Skeletal muscle satellite cell (primary cell): ENCODE data around the gene MAP3K5.

ENCODE experiments used
- H3K27me3 ChIP-seq: 2 replicates; pipeline ENCODE4 v1.7.0; 2013; ENCODE audit warnings: low read length; ENCODE audit not compliant: control insufficient read depth, insufficient read depth
- H3K36me3 ChIP-seq: 2 replicates; pipeline ENCODE4 v1.7.0; 2013; ENCODE audit warnings: mild to moderate bottlenecking, control low read depth, low read length; ENCODE audit not compliant: insufficient read depth
- H3K4me1 ChIP-seq: 2 replicates; pipeline ENCODE4 v1.7.0; 2013; ENCODE audit warnings: low read length; ENCODE audit not compliant: control insufficient read depth, insufficient read depth
- H3K4me2 ChIP-seq: 2 replicates; pipeline ENCODE4 v1.7.0; 2013; ENCODE audit warnings: mild to moderate bottlenecking, low read length
- H3K4me3 ChIP-seq: 2 replicates; pipeline ENCODE4 v1.7.0; 2013; ENCODE audit warnings: low read length
- H3K9ac ChIP-seq: 2 replicates; pipeline ENCODE4 v1.7.0; 2013; ENCODE audit warnings: mild to moderate bottlenecking, low read depth, low read length, moderate library complexity
- H3K9me3 ChIP-seq: replicated peaks from 2 replicates; pipeline ENCODE4 v1.7.0; 2013; ENCODE audit warnings: mild to moderate bottlenecking, control low read depth, low read length

MAP3K5 gene

DNA sequence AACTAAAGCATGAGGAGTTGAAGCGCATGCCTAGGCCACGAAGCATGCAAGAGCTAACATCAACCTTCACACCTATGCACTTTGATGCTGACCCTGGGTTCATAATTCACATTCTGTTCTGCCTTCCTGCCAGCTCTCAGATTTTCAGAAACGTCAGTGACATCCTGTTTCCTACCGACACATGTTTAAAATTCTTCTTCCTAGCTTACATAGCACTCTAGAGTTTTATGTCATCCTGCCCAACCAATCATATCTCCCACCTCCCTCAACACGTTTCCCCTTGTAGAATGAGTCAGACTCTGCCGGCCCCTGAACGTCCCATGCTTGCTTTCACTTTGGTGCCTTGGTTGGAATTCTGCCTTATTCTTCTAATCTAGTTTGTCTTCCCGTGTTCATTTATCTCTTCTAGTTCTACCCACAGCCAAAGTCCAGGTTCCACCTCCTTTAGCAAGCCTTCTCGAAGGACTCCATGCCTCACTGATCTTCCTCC lies 144.9 kb downstream of the MAP3K5 start:
- peaks cover 35% of the 10 kb centered on the region for H3K4me1 ChIP-seq
- H3K4me2 ChIP-seq = peak overlapping the region; percentile 78
- H3K9me3 ChIP-seq = no peaks in the 10 kb centered on the region
- H3K9ac ChIP-seq = peak overlapping the region; percentile 50
- peak overlapping the region; percentile 62 for H3K4me3 ChIP-seq
- no peaks in the 10 kb centered on the region for H3K27me3 ChIP-seq
- H3K36me3 ChIP-seq = peaks cover 7% of the 10 kb centered on the region

- H3K27me3 ChIP-seq = no peaks in the 10 kb centered on the region
- peaks cover 35% of the 10 kb centered on the region for H3K4me1 ChIP-seq
- no peak overlapping the region for H3K4me3 ChIP-seq
- H3K4me2 ChIP-seq = peak overlapping the region; percentile 15
- H3K9ac ChIP-seq = peak overlapping the region; percentile 12
- no peaks in the 10 kb centered on the region for H3K9me3 ChIP-seq
- H3K36me3 ChIP-seq = peaks cover 3% of the 10 kb centered on the region
These were observed 145.9 kb downstream of the MAP3K5 start for GRCh38 chr6:136646377-136646776.

DNA sequence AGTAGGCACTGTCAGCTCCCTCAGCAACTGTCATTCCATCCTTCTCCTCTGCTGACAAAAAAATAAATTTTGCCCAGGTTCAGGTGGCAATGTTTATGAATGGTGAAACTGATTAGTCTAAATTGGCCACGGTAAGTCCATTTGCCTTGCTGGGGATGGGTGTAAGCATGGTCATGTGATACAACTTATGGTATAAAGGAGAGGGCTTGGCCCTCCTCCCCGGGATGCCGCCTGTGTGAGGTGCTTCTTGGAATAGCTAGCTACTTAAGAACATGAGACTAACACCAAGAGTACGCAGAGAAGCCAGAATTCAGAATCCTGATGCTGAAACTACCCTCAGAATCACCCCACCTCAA lies 147.7 kb downstream of the MAP3K5 start:
- peak overlapping the region; percentile 15 for H3K9ac ChIP-seq
- H3K9me3 ChIP-seq = no peaks in the 10 kb centered on the region
- H3K4me3 ChIP-seq = no peak overlapping the region
- H3K4me2 ChIP-seq = no peak overlapping the region
- H3K27me3 ChIP-seq = no peaks in the 10 kb centered on the region
- H3K4me1 ChIP-seq = peaks cover 43% of the 10 kb centered on the region
- H3K36me3 ChIP-seq = peaks cover 11% of the 10 kb centered on the region

DNA sequence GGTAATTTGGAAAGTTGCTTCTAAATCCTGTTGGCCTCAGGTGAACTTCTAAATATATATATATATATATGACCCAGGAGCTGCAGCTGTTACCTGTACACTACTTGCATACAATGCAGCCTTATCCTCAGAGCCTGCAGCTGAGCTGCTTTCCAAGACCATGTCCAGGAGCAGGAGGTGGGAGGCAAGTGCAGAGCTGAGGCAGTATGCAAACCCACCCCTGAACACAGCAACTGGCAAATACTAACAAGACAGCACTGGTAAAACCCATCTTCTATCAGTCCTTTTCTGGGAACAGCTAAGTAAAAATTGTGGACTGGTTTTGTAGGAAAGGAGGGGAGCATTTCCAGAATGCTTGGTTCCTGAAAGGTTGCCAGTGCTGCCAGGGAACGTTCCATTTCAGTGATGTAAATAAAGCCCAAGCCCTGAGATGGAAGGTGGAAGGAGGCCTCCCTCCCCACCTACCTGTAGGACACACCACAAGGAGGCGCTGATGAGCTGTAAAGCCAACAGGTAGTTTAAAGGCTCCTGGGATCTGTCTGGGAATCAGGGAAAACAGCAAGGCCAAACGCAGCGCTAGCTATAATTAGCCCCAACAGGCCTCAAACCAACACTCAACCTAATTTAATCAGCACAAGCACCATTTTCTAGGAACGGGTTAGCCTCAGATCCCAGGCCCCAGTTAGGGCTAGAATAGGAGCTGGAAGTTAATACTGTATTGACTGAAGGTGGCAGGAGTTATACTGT lies 148.3 kb downstream of the MAP3K5 start:
- peaks cover 14% of the 10 kb centered on the region for H3K36me3 ChIP-seq
- H3K4me3 ChIP-seq = no peak overlapping the region
- peaks cover 43% of the 10 kb centered on the region for H3K4me1 ChIP-seq
- no peaks in the 10 kb centered on the region for H3K9me3 ChIP-seq
- H3K27me3 ChIP-seq = no peaks in the 10 kb centered on the region
- H3K4me2 ChIP-seq = no peak overlapping the region
- H3K9ac ChIP-seq = peak overlapping the region; percentile 15

DNA sequence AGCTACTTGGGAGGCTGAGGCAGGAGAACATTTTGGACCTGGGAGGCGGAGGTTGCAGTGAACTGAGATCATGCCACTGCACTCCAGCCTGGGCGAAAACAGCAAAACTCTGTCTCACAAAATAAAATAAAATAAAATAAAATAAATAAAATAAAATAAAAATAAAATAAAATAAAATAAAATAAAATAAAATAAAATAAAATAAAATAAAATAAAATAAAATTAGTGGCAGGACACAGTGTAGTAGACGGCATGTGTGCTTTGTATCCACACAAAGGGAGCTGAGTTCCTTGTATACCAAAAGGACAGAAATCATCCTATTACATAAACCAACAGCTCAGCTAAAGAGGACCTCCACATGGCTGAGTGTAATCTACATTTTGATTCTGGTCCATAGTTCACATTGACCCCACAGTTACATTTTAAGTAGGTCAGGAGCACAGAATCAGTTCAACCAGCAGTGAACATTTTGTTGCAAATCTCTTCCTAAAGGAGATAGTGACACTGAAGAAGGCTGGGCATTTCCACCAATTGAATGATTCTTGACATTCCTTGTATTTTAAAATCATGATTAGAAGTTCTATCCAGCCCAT lies 150.3 kb downstream of the MAP3K5 start:
- H3K36me3 ChIP-seq = peaks cover 21% of the 10 kb centered on the region
- H3K4me1 ChIP-seq = peaks cover 26% of the 10 kb centered on the region
- H3K27me3 ChIP-seq = no peaks in the 10 kb centered on the region
- no peaks in the 10 kb centered on the region for H3K9me3 ChIP-seq
- H3K4me3 ChIP-seq = no peak overlapping the region
- no peak overlapping the region for H3K4me2 ChIP-seq
- H3K9ac ChIP-seq = no peak overlapping the region

GRCh38 chr6:136641166-136641565 lies 151.1 kb downstream of the MAP3K5 start:
- no peaks in the 10 kb centered on the region for H3K27me3 ChIP-seq
- peaks cover 18% of the 10 kb centered on the region for H3K4me1 ChIP-seq
- no peak overlapping the region for H3K4me3 ChIP-seq
- no peak overlapping the region for H3K4me2 ChIP-seq
- no peak overlapping the region for H3K9ac ChIP-seq
- no peaks in the 10 kb centered on the region for H3K9me3 ChIP-seq
- H3K36me3 ChIP-seq = peaks cover 25% of the 10 kb centered on the region

GRCh38 chr6:136640132-136640915 lies 152.0 kb downstream of the MAP3K5 start:
- Histone ChIP-seq H3K9ac (no peak overlapping the region), H3K4me1 (peaks cover 17% of the 10 kb centered on the region), H3K9me3 (no peaks in the 10 kb centered on the region), H3K27me3 (no peaks in the 10 kb centered on the region), H3K36me3 (peaks cover 30% of the 10 kb centered on the region), H3K4me2 (no peak overlapping the region), H3K4me3 (no peak overlapping the region)

- peaks cover 17% of the 10 kb centered on the region for H3K4me1 ChIP-seq
- H3K4me2 ChIP-seq = no peak overlapping the region
- H3K4me3 ChIP-seq = no peak overlapping the region
- H3K9ac ChIP-seq = no peak overlapping the region
- H3K9me3 ChIP-seq = no peaks in the 10 kb centered on the region
- no peaks in the 10 kb centered on the region for H3K27me3 ChIP-seq
- peaks cover 35% of the 10 kb centered on the region for H3K36me3 ChIP-seq
These were observed 152.6 kb downstream of the MAP3K5 start for GRCh38 chr6:136639702-136640101.

GRCh38 chr6:136635615-136636014 lies 156.7 kb downstream of the MAP3K5 start:
- H3K4me1 ChIP-seq = peaks cover 4% of the 10 kb centered on the region
- H3K9me3 ChIP-seq = no peaks in the 10 kb centered on the region
- peaks cover 53% of the 10 kb centered on the region for H3K36me3 ChIP-seq
- H3K27me3 ChIP-seq = no peaks in the 10 kb centered on the region
- H3K4me3 ChIP-seq = no peak overlapping the region
- H3K9ac ChIP-seq = no peak overlapping the region
- H3K4me2 ChIP-seq = no peak overlapping the region

- Histone ChIP-seq H3K27me3 (no peaks in the 10 kb centered on the region), H3K4me1 (no peaks in the 10 kb centered on the region), H3K36me3 (peaks cover 50% of the 10 kb centered on the region), H3K4me3 (no peak overlapping the region), H3K9me3 (no peaks in the 10 kb centered on the region), H3K4me2 (no peak overlapping the region), H3K9ac (no peak overlapping the region)
These were observed 158.9 kb downstream of the MAP3K5 start for GRCh38 chr6:136633355-136633754.

DNA sequence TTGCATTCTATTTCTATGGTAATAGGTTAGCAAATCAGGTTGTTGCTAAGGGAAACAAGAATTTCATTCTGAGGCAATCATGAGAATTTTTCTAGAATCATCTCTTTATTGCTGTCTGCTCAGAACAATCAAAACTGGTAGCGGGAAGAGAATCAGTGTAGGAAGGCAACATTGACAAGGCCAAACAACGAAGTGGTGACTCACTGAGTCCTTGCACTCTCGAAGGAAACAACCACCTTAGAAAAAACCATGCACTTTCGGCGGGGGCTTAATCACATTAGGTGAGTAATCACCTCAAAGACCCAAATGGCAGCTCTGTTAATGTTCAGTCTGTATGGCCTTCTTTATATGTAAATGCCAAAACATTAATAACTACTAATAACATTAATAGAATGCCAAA lies 163.3 kb downstream of the MAP3K5 start:
- H3K4me3 ChIP-seq = no peak overlapping the region
- H3K9me3 ChIP-seq = no peaks in the 10 kb centered on the region
- no peak overlapping the region for H3K4me2 ChIP-seq
- H3K27me3 ChIP-seq = no peaks in the 10 kb centered on the region
- peaks cover 41% of the 10 kb centered on the region for H3K36me3 ChIP-seq
- H3K9ac ChIP-seq = no peak overlapping the region
- H3K4me1 ChIP-seq = peaks cover 13% of the 10 kb centered on the region
